Amniotic stem cell (primary cell): ENCODE results near the gene NTM.

ENCODE experiments used
- DNase-seq: peaks from one replicate; lab custom pipeline; 2025; lab: John Stamatoyannopoulos, UW

NTM gene

GRCh38 chr11:132114743-132115142 lies 744.3 kb downstream of the NTM start:
- DNase-seq: no peak

- DNase-seq: no peak
Observed at GRCh38 chr11:132115454-132115853, 745.0 kb downstream of the NTM start.

GRCh38 chr11:132116516-132116915 lies 746.1 kb downstream of the NTM start:
- DNase-seq: no peak

- DNase-seq: no peak
Observed at GRCh38 chr11:132118661-132119060, 748.2 kb downstream of the NTM start.

GRCh38 chr11:132119573-132119972 lies 749.2 kb downstream of the NTM start:
- no peak for DNase-seq

- no peak for DNase-seq
Observed at GRCh38 chr11:132122735-132123134, 752.3 kb downstream of the NTM start.

- DNase-seq: no peak
Observed at GRCh38 chr11:132123449-132123848, 753.0 kb downstream of the NTM start.

GRCh38 chr11:132123854-132124835 lies 753.7 kb downstream of the NTM start:
- no peak for DNase-seq

- no peak for DNase-seq
Observed at GRCh38 chr11:132125988-132126871, 755.8 kb downstream of the NTM start.

- peak; percentile 87 for DNase-seq
Observed at GRCh38 chr11:132126973-132127899, 756.8 kb downstream of the NTM start.

GRCh38 chr11:132127900-132128288 lies 757.5 kb downstream of the NTM start:
- no peak for DNase-seq

GRCh38 chr11:132131047-132131446 lies 760.6 kb downstream of the NTM start:
- no peak for DNase-seq

GRCh38 chr11:132131961-132132360 lies 761.5 kb downstream of the NTM start:
- no peak for DNase-seq

GRCh38 chr11:132134322-132134721 lies 763.9 kb downstream of the NTM start:
- DNase-seq: no peak

GRCh38 chr11:132137289-132137980 lies 767.0 kb downstream of the NTM start:
- DNase-seq: no peak

GRCh38 chr11:132137981-132138313 lies 767.5 kb downstream of the NTM start:
- no peak for DNase-seq

GRCh38 chr11:132139181-132139580 lies 768.8 kb downstream of the NTM start:
- no peak for DNase-seq

GRCh38 chr11:132140056-132140455 lies 769.6 kb downstream of the NTM start:
- no peak for DNase-seq

- DNase-seq: no peak
Observed at GRCh38 chr11:132142121-132142520, 771.7 kb downstream of the NTM start.

GRCh38 chr11:132142554-132142953 lies 772.1 kb downstream of the NTM start:
- no peak for DNase-seq

- no peak for DNase-seq
Observed at GRCh38 chr11:132147464-132147863, 777.0 kb downstream of the NTM start.
